Measurements from ENCODE around the gene KCNMA1. TPM values are rescaled to one million over a fixed set of nuclear protein-coding genes. Genes with fewer than 3 reads are reported as not detected.

The KCNMA1 gene
- total RNA-seq, 1 donor, result 77.8 TPM

DNA sequence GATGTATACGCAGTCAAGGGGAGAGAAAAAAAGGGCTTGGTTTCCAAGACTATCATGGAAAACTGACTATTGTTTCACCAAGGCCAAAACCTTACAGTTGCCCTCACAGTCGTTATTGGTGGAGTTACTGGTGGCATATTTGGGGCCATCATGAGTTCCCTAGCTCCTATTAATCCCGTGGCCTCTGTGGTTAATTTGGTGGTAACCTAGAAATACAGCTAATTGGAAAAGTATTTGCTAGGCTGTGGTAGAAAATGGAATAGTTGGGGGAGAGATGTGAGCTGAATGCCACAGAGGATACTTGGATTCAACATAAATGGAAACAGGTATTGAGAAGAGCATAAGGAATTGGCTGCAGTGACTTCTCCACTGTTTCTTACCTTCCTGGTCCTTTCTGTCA is 450.7 kb downstream of the KCNMA1 start:
- Histone ChIP-seq H3K27ac (ENCODE audit: low read depth, low read length) (no peak overlapping the region), H3K4me2 (ENCODE audit: insufficient read depth, low read length) (no peak overlapping the region), H3K27me3 (ENCODE audit: insufficient read depth, low read length) (no peaks in the 10 kb centered on the region), H3K4me1 (ENCODE audit: insufficient read depth, low read length) (peaks cover 4% of the 10 kb centered on the region), H3K36me3 (ENCODE audit: insufficient read depth, low read length) (no peaks in the 10 kb centered on the region), H3K79me2 (ENCODE audit: insufficient read depth, low read length) (no peaks in the 10 kb centered on the region), H3K4me3 (ENCODE audit: insufficient read depth, low read length) (no peak overlapping the region), H4K20me1 (ENCODE audit: insufficient read depth, low read length) (no peaks in the 10 kb centered on the region), H2AFZ (ENCODE audit: low read length) (no peak overlapping the region), H3K9me3 (ENCODE audit: low read depth, low read length) (no peaks in the 10 kb centered on the region)
- no peak for DNase-seq (ENCODE audit: insufficient read length, low spot score, missing footprints)
- TF ChIP-seq, protein P1, sequence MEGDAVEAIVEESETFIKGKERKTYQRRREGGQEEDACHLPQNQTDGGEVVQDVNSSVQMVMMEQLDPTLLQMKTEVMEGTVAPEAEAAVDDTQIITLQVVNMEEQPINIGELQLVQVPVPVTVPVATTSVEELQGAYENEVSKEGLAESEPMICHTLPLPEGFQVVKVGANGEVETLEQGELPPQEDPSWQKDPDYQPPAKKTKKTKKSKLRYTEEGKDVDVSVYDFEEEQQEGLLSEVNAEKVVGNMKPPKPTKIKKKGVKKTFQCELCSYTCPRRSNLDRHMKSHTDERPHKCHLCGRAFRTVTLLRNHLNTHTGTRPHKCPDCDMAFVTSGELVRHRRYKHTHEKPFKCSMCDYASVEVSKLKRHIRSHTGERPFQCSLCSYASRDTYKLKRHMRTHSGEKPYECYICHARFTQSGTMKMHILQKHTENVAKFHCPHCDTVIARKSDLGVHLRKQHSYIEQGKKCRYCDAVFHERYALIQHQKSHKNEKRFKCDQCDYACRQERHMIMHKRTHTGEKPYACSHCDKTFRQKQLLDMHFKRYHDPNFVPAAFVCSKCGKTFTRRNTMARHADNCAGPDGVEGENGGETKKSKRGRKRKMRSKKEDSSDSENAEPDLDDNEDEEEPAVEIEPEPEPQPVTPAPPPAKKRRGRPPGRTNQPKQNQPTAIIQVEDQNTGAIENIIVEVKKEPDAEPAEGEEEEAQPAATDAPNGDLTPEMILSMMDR (IDR thresholded peaks at IDR 0.05; ENCODE audit: extremely low read depth, low read depth, low read length), result no peak

DNA sequence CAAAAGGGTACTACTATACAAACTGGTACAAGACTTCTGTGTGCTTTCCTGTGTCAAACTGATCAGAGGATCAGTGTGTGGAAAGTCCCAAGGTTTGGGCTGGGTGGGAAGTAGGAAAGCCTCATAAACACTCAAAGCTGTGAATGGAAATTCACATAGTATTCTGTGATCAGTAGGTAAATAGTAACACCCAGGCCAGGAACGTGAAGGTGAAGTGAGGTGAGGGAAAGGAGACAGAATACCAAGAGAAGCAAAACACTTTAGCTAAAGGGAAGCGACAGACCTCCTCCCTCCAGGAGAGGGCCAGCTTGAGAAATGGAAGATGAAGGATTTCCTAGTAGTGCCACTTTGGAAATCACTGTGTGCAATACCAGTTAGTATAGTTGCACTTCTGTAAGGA is 451.9 kb downstream of the KCNMA1 start:
- no peak overlapping the region for H3K4me2 ChIP-seq (ENCODE audit: insufficient read depth, low read length)
- no peaks in the 10 kb centered on the region for H3K27me3 ChIP-seq (ENCODE audit: insufficient read depth, low read length)
- H3K4me3 ChIP-seq (ENCODE audit: insufficient read depth, low read length), result no peak overlapping the region
- no peaks in the 10 kb centered on the region for H4K20me1 ChIP-seq (ENCODE audit: insufficient read depth, low read length)
- no peak overlapping the region for H2AFZ ChIP-seq (ENCODE audit: low read length)
- no peak overlapping the region for H3K27ac ChIP-seq (ENCODE audit: low read depth, low read length)
- H3K9me3 ChIP-seq (ENCODE audit: low read depth, low read length), result no peaks in the 10 kb centered on the region
- TF ChIP-seq, protein P1 (IDR thresholded peaks at IDR 0.05; ENCODE audit: extremely low read depth, low read depth, low read length), result no peak
- no peaks in the 10 kb centered on the region for H3K79me2 ChIP-seq (ENCODE audit: insufficient read depth, low read length)
- H3K4me1 ChIP-seq (ENCODE audit: insufficient read depth, low read length), result peaks cover 9% of the 10 kb centered on the region
- DNase-seq (ENCODE audit: insufficient read length, low spot score, missing footprints), result no peak
- H3K36me3 ChIP-seq (ENCODE audit: insufficient read depth, low read length), result no peaks in the 10 kb centered on the region

DNA sequence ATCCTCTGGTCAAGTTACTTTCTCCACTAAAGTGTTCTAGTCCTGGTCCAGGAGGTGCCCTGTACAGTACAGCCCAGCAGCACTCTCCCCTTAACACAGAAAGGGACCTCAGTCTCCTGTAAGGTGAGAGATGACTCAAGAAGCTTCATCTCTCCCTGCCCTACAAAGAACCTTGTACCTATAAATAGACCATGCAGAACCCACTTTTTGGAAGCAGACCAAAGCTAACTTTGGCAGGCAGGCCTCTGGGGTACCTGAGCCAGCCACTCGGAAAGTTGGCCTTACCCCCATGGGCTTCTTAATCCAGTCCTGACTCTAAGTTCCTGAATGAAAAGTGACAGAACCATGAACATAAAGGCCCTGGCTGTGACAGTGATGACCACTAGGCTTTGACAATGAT is 454.8 kb downstream of the KCNMA1 start:
- H3K4me3 ChIP-seq (ENCODE audit: insufficient read depth, low read length), result no peak overlapping the region
- no peaks in the 10 kb centered on the region for H3K36me3 ChIP-seq (ENCODE audit: insufficient read depth, low read length)
- H2AFZ ChIP-seq (ENCODE audit: low read length), result no peak overlapping the region
- no peak for DNase-seq (ENCODE audit: insufficient read length, low spot score, missing footprints)
- TF ChIP-seq, protein P1 (IDR thresholded peaks at IDR 0.05; ENCODE audit: extremely low read depth, low read depth, low read length), result no peak
- H3K27me3 ChIP-seq (ENCODE audit: insufficient read depth, low read length), result no peaks in the 10 kb centered on the region
- no peak overlapping the region for H3K27ac ChIP-seq (ENCODE audit: low read depth, low read length)
- no peak overlapping the region for H3K4me2 ChIP-seq (ENCODE audit: insufficient read depth, low read length)
- H3K4me1 ChIP-seq (ENCODE audit: insufficient read depth, low read length), result peaks cover 21% of the 10 kb centered on the region
- no peaks in the 10 kb centered on the region for H4K20me1 ChIP-seq (ENCODE audit: insufficient read depth, low read length)
- H3K9me3 ChIP-seq (ENCODE audit: low read depth, low read length), result no peaks in the 10 kb centered on the region
- H3K79me2 ChIP-seq (ENCODE audit: insufficient read depth, low read length), result no peaks in the 10 kb centered on the region

DNA sequence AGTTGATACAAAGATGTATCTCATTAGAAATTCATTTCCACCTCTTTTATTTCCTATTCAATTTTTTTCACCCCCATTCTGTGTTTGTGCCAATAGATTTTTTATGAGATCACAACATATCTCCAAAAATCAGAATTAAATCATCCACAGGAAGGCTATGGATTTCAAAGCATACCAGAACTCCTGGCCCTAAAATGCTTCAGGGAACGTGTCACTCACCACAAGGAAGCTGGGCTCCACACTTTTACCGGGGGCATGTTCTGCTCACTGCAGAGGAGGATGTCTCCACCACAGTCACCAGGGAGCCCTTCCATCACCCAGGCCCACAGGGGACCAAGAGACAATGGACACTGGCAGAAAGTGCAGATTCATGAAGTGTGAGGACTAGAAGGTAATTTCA is 456.8 kb downstream of the KCNMA1 start:
- H3K79me2 ChIP-seq (ENCODE audit: insufficient read depth, low read length), result no peaks in the 10 kb centered on the region
- TF ChIP-seq, protein P1 (IDR thresholded peaks at IDR 0.05; ENCODE audit: extremely low read depth, low read depth, low read length), result no peak
- H4K20me1 ChIP-seq (ENCODE audit: insufficient read depth, low read length), result no peaks in the 10 kb centered on the region
- H3K9me3 ChIP-seq (ENCODE audit: low read depth, low read length), result no peaks in the 10 kb centered on the region
- DNase-seq (ENCODE audit: insufficient read length, low spot score, missing footprints), result no peak
- H3K36me3 ChIP-seq (ENCODE audit: insufficient read depth, low read length), result no peaks in the 10 kb centered on the region
- peaks cover 21% of the 10 kb centered on the region for H3K4me1 ChIP-seq (ENCODE audit: insufficient read depth, low read length)
- no peak overlapping the region for H2AFZ ChIP-seq (ENCODE audit: low read length)
- no peak overlapping the region for H3K27ac ChIP-seq (ENCODE audit: low read depth, low read length)
- no peak overlapping the region for H3K4me3 ChIP-seq (ENCODE audit: insufficient read depth, low read length)
- no peaks in the 10 kb centered on the region for H3K27me3 ChIP-seq (ENCODE audit: insufficient read depth, low read length)
- H3K4me2 ChIP-seq (ENCODE audit: insufficient read depth, low read length), result no peak overlapping the region

All from osteoblast (primary cell).